GM19328 (cell line): ENCODE data around the gene NUP210L.
"Not testable (repeated sequence)": the region's sequence is repeated elsewhere in the genome, so short reads cannot be mapped to it uniquely, and the experiment has no call there.

ENCODE experiments used
- ATAC-seq: cut with Tn5 transposase; IDR thresholded peaks from one replicate; pipeline ENCODE4 v1.9.1; 2021; ENCODE audit warnings: mild to moderate bottlenecking, moderate library complexity; ENCODE audit not compliant: unreplicated experiment

NUP210L gene

GRCh38 chr1:154170547-154171222 lies 15.8 kb upstream of the NUP210L start:
- ATAC-seq = no peak

DNA sequence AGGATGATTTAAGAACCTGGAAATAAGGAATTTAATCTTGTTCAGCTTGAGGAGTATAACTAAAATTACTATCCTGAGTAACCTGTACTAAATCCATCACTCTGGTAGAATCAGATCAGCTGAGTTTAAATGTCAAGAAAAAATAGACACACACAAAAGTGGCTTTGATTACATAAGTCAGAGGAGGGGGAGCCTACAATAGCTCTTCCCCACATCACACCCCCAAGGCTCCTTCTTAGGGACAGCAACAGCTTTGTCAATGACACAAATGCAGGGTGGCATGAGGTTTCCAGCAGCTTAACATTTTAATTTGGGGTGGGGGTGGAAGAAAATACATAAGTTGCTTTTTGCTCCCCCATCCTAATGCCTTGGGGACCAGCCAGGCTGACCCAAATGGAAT lies 12.6 kb upstream of the NUP210L start:
- ATAC-seq = no peak

GRCh38 chr1:154166207-154166606 lies 11.3 kb upstream of the NUP210L start:
- no peak for ATAC-seq

DNA sequence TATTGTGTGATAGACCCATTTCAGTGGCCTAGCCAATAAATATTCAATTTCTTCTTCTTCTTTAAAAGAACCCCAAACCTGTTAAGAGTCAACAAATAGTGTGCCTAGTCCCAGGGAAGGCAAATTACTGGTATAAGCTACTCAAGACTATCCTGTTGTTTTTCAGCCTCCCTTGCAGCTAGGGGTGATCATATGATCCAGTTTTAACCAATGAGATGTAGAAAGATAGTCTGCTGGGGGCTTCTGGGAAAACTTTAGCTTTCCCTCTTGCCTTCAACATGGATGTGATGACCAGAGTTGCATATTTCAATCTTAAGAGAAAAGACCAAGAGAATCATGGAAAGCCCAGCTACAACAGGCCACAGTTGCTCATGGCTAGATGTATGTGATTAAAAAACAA lies 4.7 kb upstream of the NUP210L start:
- no peak for ATAC-seq

GRCh38 chr1:154158307-154159125 lies 3.6 kb upstream of the NUP210L start:
- ATAC-seq = peak; percentile 38

DNA sequence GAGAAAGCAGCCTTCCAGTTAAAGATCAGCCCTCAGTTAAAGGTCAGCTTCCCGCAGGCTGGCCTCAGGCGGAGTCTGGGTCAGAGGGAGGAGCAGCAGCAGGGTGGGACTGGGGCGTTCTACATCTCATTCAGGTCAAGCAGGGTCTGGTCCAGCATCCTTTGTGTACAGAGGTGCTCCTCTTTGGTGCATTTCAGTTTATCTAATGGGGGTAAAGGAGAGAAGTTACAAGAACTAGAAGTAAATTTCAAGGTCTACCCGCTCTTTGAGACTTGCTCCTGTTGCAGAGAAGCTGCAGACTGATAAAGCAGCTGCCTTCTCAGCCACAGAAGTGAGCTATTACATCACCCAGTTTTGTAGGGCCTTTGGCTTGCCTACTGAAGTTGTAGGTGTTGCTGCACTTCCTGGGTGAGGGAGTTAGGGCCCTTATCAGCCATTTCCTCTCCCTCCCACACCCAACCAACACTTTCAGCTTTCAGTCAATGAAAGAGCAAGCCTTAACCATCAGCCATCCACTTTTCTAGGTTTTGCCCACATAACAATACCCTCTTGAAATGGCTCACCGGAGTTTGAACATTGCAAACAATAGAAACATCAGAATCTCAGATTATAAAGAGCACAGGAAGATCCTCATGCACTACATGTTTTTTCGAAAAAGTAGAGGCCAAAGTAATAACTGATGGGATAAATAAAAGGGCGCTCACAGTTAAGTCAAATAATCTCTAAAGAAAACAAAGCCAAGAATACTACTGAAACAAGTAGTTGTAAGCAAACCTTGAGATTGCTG lies 2.8 kb upstream of the NUP210L start:
- ATAC-seq = peak; percentile 55

GRCh38 chr1:154155251-154155650 lies 378 bp upstream of the NUP210L start:
- no peak for ATAC-seq

DNA sequence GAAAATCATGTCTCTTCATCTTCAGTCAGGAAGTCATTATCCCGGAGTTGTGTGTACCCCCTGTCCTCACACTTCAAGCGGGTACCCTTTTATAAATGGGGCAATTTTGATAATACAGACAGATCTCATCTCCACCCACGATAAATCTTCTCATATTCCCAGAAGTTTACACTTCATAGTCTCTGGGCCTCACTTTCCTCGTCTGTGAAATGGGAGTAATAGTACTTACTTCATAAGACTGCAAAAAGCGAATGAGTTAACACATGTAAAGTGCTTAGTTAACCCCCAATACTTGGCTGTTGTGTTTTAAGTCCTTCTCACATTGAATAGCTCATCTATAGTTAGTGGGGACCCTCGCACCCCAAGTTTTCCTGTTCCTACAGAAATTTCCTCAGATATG lies 820 bp downstream of the NUP210L start:
- no peak for ATAC-seq

- no peak for ATAC-seq
Observed at GRCh38 chr1:154151311-154151710, 3.6 kb downstream of the NUP210L start.

GRCh38 chr1:154148807-154149206 lies 6.1 kb downstream of the NUP210L start:
- no peak for ATAC-seq

- not testable (repeated sequence) for ATAC-seq
Observed at GRCh38 chr1:154147505-154147904, 7.4 kb downstream of the NUP210L start.

DNA sequence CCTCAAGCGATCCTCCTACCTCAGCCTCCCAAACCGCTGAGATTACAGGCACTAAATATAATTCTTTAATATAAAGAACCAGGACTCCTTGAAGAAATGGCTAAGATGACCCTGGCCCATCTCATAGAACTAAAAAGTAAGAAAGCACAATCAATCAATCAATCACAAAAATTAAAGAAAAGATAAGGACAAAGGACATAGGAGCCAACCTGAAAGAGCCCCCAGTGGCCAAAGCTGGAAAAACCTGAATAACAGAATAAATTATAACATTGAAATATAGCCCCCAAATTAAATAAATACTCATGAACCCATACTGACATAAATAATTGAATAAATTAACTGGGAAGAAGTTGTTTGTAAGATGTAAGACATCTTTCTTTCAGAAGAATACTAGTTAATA lies 8.9 kb downstream of the NUP210L start:
- no peak for ATAC-seq

GRCh38 chr1:154142358-154142757 lies 12.5 kb downstream of the NUP210L start:
- ATAC-seq = no peak

DNA sequence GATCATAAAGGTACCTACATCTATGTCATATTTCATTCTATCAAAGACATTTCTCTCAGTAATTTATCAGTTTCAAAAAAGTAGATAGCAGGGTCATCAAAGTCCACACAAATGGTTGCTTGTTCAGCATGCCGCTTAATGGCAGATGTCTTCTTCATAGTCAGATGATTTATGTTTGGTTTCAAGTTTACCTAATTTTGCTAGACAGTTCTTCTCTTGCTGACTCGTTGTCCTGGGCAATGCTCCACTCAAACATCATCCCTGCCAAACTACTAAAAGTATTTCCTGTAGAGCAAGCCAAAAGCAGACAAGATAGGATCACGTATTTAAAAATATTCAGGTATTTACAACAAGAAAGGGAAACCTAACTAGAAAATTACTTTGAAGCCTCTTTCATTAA lies 13.6 kb downstream of the NUP210L start:
- ATAC-seq = no peak

DNA sequence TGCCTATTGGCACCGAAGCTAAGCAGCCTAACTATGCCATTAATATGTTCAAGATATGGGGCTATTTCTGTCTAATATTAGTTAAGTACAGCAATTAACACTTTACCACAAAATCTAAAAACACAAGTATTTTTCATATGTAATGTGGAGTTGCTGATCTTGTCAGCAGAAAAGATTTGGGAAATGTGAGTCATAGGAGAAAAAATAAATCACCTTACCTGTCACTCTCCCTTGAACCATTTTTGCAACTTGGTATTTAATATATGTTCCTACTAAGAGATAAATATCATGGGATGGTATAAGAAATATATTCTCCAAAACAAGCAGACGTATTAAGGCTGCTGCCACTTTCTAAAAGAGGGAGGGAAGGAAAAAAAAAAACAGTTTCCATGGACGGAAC lies 17.0 kb downstream of the NUP210L start:
- ATAC-seq = no peak

- ATAC-seq = no peak
Observed at GRCh38 chr1:154133256-154133655, 21.6 kb downstream of the NUP210L start.

DNA sequence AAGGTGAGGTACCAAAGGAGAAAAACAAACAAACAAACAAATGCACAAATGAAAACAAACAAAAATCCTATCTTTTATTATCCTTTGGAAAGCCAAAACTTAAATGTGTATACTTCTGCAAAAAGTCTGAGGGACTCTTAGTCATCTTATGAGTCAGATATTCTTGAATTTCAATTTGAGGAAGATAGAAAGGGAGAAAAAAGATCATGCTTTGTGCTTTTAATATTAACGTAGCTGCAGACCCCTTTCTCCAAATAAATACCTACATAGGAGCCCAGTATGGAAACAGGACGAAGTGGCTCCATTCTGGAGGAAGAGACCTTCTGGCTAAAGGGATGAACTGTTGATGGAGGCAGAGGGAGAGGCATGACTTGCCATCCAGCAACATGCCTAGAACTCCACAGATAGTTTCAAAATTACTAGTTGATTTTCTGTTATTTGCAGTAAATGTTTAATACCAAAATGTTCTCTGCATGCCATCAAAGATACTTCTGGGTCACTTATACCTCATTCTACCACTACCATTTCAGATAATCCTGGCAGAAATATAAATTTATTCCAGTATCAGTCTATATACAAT lies 25.4 kb downstream of the NUP210L start:
- no peak for ATAC-seq

DNA sequence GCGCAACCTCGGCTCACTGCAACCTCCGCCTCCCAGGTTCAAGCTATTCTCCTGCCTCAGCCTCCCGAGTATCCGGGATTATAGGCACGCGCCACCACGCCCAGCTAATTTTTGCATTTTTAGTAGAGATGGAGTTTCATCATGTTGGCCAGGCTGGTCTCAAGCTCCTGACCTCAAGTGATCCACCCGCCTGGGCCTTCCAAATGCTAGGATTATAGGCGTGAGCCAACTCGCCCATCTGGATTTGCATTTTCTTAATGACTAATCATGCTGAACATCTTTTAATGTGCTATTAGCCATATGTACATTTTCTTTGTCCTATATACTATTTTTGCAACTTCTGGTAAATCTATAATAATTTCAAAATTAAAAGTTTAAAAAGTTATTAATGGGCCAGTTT lies 31.7 kb downstream of the NUP210L start:
- ATAC-seq = not testable (repeated sequence)

DNA sequence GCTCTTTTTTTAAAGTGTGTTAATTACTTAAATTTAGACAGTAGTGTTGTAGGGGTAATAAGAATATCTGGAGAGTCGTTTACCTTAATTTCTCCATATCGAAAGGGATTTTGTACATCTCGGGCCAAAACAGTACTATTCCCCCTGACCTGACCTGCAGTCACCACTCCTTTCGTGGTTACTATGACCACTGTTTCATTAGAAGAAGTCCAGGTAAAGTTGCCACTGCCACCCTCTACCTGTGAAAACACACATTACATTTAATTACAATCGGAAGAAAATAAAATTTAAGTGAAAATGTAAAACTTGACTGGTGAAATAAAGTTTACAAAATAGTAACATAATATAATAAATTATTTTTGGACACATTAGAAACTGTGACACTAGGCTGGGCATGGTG lies 37.2 kb downstream of the NUP210L start:
- ATAC-seq = no peak

- no peak for ATAC-seq
Observed at GRCh38 chr1:154115180-154115579, 39.7 kb downstream of the NUP210L start.

DNA sequence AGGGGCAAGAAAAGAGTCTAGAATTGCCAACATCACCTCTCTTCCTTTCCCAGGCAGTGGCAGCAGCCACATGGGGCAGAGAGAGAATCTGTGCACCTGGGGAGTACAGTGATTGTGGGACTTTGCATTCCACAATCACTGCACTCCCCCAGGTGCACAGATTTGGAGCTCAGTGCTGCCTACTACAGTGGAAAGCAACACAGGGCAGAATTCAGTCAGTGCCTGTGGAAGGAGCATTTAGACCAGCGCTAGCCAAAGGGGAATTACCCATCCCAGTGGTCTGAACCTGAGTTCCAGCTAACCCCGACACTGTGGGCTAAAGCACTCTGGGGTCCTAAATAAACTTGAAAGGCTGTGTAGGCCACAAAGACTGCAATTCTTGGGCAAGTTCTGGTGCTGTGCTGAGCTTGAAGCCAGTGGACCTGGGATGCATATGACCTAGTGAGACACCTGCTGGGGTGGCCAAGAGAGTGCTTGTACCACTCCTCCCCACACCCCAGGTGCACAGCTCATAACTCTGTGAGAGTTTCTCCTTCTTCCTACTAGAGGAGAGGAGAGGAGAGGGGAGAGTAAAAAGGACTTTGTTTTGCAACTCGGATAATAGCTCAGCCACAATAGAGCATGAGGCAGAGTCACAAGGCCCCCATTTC lies 50.3 kb downstream of the NUP210L start:
- no peak for ATAC-seq
